OCI-LY7 (cell line): ENCODE data around the gene LY6G6F. TPM values are rescaled to one million over a fixed set of nuclear protein-coding genes. Genes with fewer than 3 reads are reported as not detected.

Source experiments
- BruUV-seq: library from RNA; stranded (reverse); fragments of 400-500 nt; replicated peaks from 2 replicates; lab custom pipeline; 2021; lab: Mats Ljungman, UMichigan
- CTCF ChIA-PET: fragments of 300-600 bp; sonication (Branson Sonifier 250); formaldehyde crosslinking; loops from one replicate; lab custom pipeline; 2022; ENCODE audit warnings: antibody characterized with exemption; ENCODE audit not compliant: unreplicated experiment; lab: Charles Lee
- POLR2A ChIA-PET: fragments of 300-600 bp; sonication (Branson Sonifier 250); formaldehyde crosslinking; loops from one replicate; lab custom pipeline; 2022; ENCODE audit warnings: antibody characterized with exemption; lab: Charles Lee
- DNase-seq: peaks from one replicate; pipeline ENCODE4 v3.0.0-alpha.2; 2015; ENCODE audit warnings: low spot score
- H2AFZ ChIP-seq: fragments of 200-600 bp; sonication (generic), shearing (Covaris generic); 2 replicates; pipeline ENCODE4 v1.6.1; 2014; ENCODE audit warnings: mild to moderate bottlenecking, antibody characterized with exemption, low read length, moderate library complexity
- H3K27ac ChIP-seq: fragments of 200-600 bp; sonication (generic); 2 replicates; pipeline ENCODE4 v1.5.1; 2014; ENCODE audit warnings: mixed run types, low read depth, mild to moderate bottlenecking, moderate library complexity, low read length, inconsistent platforms; ENCODE audit not compliant: poor library complexity, severe bottlenecking
- H3K36me3 ChIP-seq: fragments of 200-600 bp; sonication (generic); 2 replicates; pipeline ENCODE4 v1.6.1; 2014; ENCODE audit warnings: mild to moderate bottlenecking, antibody characterized with exemption, low read length, moderate library complexity, mixed read lengths; ENCODE audit not compliant: insufficient read depth
- H3K4me1 ChIP-seq: fragments of 200-600 bp; sonication (generic); 2 replicates; pipeline ENCODE4 v1.5.1; 2014; ENCODE audit warnings: mild to moderate bottlenecking, low read length; ENCODE audit not compliant: insufficient read depth, poor library complexity, severe bottlenecking
- H3K4me2 ChIP-seq: fragments of 200-600 bp; sonication (generic); 2 replicates; pipeline ENCODE4 v1.6.1; 2014; ENCODE audit warnings: mild to moderate bottlenecking, low read length
- H3K4me3 ChIP-seq: fragments of 200-600 bp; sonication (generic); 2 replicates; pipeline ENCODE4 v1.5.1; 2014; ENCODE audit warnings: mild to moderate bottlenecking, low read depth, low read length; ENCODE audit not compliant: poor library complexity, severe bottlenecking
- H3K79me2 ChIP-seq: fragments of 200-600 bp; sonication (generic); 2 replicates; pipeline ENCODE4 v1.6.1; 2016; ENCODE audit warnings: low read depth, mild to moderate bottlenecking, low read length, moderate library complexity, mixed read lengths; ENCODE audit not compliant: insufficient read depth
- H3K9me2 ChIP-seq: fragments of 200-600 bp; sonication (generic); 2 replicates; pipeline ENCODE4 v1.6.1; 2016; ENCODE audit warnings: mild to moderate bottlenecking, low read length, mixed read lengths; ENCODE audit not compliant: insufficient read depth
- H3K9me3 ChIP-seq: fragments of 200-600 bp; sonication (generic); 2 replicates; pipeline ENCODE4 v1.6.1; 2014; ENCODE audit warnings: mild to moderate bottlenecking, mixed run types, low read length, mixed read lengths
- H4K20me1 ChIP-seq: fragments of 200-600 bp; sonication (generic); 2 replicates; pipeline ENCODE4 v1.6.1; 2014; ENCODE audit warnings: mild to moderate bottlenecking, antibody characterized with exemption, low read length, moderate library complexity, mixed read lengths; ENCODE audit not compliant: insufficient read depth
- EZH2phosphoT487 ChIP-seq: fragments of 200-600 bp; sonication (generic); IDR thresholded peaks from 2 replicates; pipeline ENCODE4 v1.6.1; 2018; ENCODE audit warnings: low read depth, borderline replicate concordance, mild to moderate bottlenecking, mixed run types, antibody characterized with exemption, low read length, moderate library complexity, mixed read lengths
- intact Hi-C: fragments of 100-400 bp; cut with micrococcal nuclease; formaldehyde crosslinking; loops from one replicate; pipeline ENCODE4 v1.10.0; 2022; ENCODE audit not compliant: unreplicated experiment
- total RNA-seq, 2 experiments: library from RNA; depleted of rRNA in 1 of 2; stranded (reverse); fragments of >200 nt in 1 of 2; shearing (Covaris generic) in 1 of 2; gene quantifications; 2 replicates each; pipeline ENCODE4 v1.2.3, GENCODE V29; 2014 to 2022
- TF ChIP-seq, protein P1 (sequence below): fragments of 200-600 bp; sonication (generic); conservative IDR thresholded peaks from 2 replicates; pipeline ENCODE4 v1.5.1; 2014; ENCODE audit warnings: mild to moderate bottlenecking, antibody characterized with exemption, low read length, moderate library complexity, mixed read lengths

LY6G6F gene
- total RNA-seq, 2 experiments from 2014 or later: not detected

DNA sequence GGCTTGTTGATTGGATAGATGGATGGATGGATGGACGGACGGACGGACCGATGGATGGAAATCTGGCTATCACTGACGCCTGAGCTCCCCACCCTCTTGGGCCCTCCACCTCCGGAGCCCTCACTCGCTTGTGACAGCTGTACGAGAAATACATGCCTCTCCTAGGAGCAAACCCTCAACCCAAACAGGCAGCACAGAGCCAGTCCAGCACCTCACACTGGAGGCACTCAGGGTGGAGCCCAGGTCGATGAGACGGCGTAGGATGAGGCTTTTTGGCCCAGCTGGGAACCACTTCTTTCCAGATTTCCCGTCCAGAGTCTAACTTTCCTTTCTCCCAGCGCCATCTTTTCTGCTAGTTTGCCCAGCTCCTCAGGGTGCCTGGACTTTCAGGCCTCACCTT is 23.1 kb upstream of the LY6G6F start:
- H4K20me1 ChIP-seq: no peaks in the 10 kb centered on the region
- H3K9me2 ChIP-seq: no peaks in the 10 kb centered on the region
- H2AFZ ChIP-seq: no peak overlapping the region
- H3K36me3 ChIP-seq: peaks cover 21% of the 10 kb centered on the region; the same call in 1 of the 2 replicates
- intact Hi-C loops: loop anchor here (10.0 kb wide), 2 partner anchors 211 to 459 kb away; partner anchors contain the start of gene EHMT2
- no peak overlapping the region for H3K4me2 ChIP-seq
- H3K79me2 ChIP-seq: no peaks in the 10 kb centered on the region
- CTCF ChIA-PET: no interaction called here
- no peak for DNase-seq
- no peak overlapping the region for H3K27ac ChIP-seq
- no peaks in the 10 kb centered on the region for H3K9me3 ChIP-seq
- POLR2A ChIA-PET: no interaction called here
- H3K4me3 ChIP-seq: no peak overlapping the region
- TF ChIP-seq, protein P1, sequence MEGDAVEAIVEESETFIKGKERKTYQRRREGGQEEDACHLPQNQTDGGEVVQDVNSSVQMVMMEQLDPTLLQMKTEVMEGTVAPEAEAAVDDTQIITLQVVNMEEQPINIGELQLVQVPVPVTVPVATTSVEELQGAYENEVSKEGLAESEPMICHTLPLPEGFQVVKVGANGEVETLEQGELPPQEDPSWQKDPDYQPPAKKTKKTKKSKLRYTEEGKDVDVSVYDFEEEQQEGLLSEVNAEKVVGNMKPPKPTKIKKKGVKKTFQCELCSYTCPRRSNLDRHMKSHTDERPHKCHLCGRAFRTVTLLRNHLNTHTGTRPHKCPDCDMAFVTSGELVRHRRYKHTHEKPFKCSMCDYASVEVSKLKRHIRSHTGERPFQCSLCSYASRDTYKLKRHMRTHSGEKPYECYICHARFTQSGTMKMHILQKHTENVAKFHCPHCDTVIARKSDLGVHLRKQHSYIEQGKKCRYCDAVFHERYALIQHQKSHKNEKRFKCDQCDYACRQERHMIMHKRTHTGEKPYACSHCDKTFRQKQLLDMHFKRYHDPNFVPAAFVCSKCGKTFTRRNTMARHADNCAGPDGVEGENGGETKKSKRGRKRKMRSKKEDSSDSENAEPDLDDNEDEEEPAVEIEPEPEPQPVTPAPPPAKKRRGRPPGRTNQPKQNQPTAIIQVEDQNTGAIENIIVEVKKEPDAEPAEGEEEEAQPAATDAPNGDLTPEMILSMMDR: no peak
- no peak for TF ChIP-seq EZH2phosphoT487
- H3K4me1 ChIP-seq: peaks cover 15% of the 10 kb centered on the region
- no TSS peak for BruUV-seq

DNA sequence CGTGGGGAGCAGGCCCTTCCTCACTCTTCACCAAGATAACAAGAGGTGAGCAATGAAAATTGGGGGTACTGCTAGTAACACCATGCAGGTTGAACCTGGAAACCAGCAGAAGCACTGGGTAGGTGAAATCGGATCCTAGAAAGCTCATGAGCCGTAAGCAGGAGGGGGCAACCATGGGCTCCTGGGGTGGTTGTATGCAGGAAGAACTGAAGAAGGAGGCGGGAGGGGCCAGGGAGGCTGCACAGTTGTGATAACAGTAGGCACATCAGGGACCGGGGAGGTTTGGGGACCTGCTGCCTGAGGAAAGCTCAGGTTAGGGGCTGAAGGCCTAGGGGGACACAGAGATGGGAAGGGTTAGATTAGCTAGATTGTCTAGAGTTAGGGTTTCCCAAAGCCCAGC is 20.2 kb upstream of the LY6G6F start:
- no peak for TF ChIP-seq EZH2phosphoT487
- TF ChIP-seq, protein P1: no peak
- H3K36me3 ChIP-seq: peaks cover 49% of the 10 kb centered on the region
- DNase-seq: no peak
- H3K9me2 ChIP-seq: no peaks in the 10 kb centered on the region
- H2AFZ ChIP-seq: no peak overlapping the region
- no peaks in the 10 kb centered on the region for H3K9me3 ChIP-seq
- ChIA-PET CTCF (no interaction called here), POLR2A (interaction anchor here (0.9 kb wide), 1 partner anchor 52 kb away, joined by 3 read pairs; no protein-coding TSS in a partner anchor)
- H4K20me1 ChIP-seq: no peaks in the 10 kb centered on the region
- BruUV-seq: no TSS peak
- H3K4me3 ChIP-seq: no peak overlapping the region
- peaks cover 13% of the 10 kb centered on the region for H3K4me1 ChIP-seq
- H3K4me2 ChIP-seq: no peak overlapping the region
- intact Hi-C loops: loop anchor here (10.0 kb wide), 2 partner anchors 208 to 462 kb away; partner anchors contain the start of gene EHMT2
- H3K27ac ChIP-seq: no peak overlapping the region
- no peaks in the 10 kb centered on the region for H3K79me2 ChIP-seq

DNA sequence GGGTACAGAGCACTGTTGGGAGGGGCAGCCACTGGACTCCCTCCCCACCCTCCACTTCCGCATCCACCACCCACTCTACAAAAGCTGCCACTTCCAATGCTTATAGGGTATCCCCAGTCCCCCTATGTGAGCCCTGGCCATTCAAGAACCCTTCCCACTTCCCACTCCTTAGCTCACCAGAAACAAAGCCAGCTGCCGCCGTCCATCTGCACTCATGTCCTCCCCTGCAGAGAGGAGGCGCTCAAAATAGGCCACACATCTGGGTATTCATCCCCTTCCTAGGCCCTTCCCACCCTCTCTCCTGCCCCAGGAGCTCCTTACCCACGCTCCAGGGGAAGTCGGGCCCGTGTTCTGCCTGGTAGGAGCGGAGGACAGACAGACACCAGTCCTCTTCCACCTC is 19.3 kb upstream of the LY6G6F start:
- H3K9me3 ChIP-seq: no peaks in the 10 kb centered on the region
- no peak for DNase-seq
- peaks cover 12% of the 10 kb centered on the region for H3K4me1 ChIP-seq
- no peak overlapping the region for H3K4me3 ChIP-seq
- no peaks in the 10 kb centered on the region for H4K20me1 ChIP-seq
- H3K36me3 ChIP-seq: peaks cover 56% of the 10 kb centered on the region
- H3K9me2 ChIP-seq: no peaks in the 10 kb centered on the region
- H3K79me2 ChIP-seq: no peaks in the 10 kb centered on the region
- no peak overlapping the region for H3K27ac ChIP-seq
- no peak overlapping the region for H2AFZ ChIP-seq
- intact Hi-C loops: loop anchor here (10.0 kb wide), 2 partner anchors 207 to 463 kb away; partner anchors contain the start of gene EHMT2
- BruUV-seq: no TSS peak
- POLR2A ChIA-PET: interaction anchor here (0.7 kb wide), 1 partner anchor 12 kb away, joined by 3 read pairs; no protein-coding TSS in a partner anchor
- TF ChIP-seq, protein P1: no peak
- TF ChIP-seq EZH2phosphoT487: no peak
- H3K4me2 ChIP-seq: no peak overlapping the region
- CTCF ChIA-PET: interaction anchor here (0.6 kb wide), 1 partner anchor 73 kb away, joined by 3 read pairs; no protein-coding TSS in a partner anchor
